A204.1 (cell line): ENCODE results near the gene SDS.

Experiments used
- FAIRE-seq: peaks from 2 replicates; lab custom pipeline; 2012; peaks lifted over from hg19 to GRCh38; lab: Jason Lieb, UNC

SDS gene

DNA sequence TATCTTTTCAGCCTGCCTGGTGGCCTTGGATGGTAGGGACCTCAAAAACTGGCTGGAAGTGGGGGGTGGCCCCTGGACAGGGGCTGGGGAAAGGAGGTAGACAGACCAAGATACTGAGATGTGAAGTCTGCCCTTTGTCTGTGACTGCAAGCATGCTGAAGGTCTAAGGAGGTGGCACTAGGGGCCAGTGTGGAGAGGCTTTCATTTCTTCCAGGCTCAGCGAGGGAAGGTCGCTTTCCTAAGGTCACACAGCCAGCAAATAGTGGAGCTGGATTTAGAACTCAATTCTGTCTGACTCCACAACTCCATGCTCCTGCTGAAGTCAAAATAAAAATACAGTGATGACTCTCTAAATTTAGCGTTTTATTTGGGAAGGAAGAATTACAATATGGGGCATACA, 56.6 kb downstream of the SDS start:
- no peak for FAIRE-seq

GRCh38 chr12:113346353-113346752, 57.3 kb downstream of the SDS start:
- FAIRE-seq, result no peak

DNA sequence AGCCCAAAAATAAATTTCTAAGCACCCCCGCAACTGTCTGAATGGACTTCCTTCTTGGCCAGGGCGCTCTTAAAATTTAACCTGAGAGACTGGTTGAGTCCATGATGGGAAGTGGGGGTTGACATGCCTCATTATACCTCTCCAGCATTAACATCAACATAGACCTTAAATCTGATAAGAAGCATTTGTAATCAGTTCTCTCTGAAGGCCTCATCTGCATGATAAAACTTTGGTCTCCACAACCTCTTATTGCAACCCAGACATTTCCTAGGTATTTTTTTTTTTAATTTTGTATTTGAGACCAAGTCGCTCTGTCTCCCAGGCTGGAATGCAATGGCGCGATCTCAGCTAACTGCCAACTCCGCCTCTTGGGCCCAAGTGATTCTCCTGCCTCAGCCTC, 58.4 kb downstream of the SDS start:
- FAIRE-seq, result no peak
